Skeletal muscle tissue (tissue), 4 donors: ENCODE data around the gene PLEKHG5. TPM values are rescaled to one million over a fixed set of nuclear protein-coding genes. Genes with fewer than 3 reads are reported as not detected.
"Not testable (repeated sequence)": the region's sequence is repeated elsewhere in the genome, so short reads cannot be mapped to it uniquely, and the experiment has no call there.

ENCODE experiments used
- H3K27ac ChIP-seq: one replicate; pipeline ENCODE4 v1.7.0; 2013; ENCODE audit warnings: mild to moderate bottlenecking, low read depth, low read length, inconsistent platforms
- H3K27me3 ChIP-seq, 3 donors: one replicate each; pipeline ENCODE4 v1.7.0; 2013; ENCODE audit warnings: low read length in 3 of 3; ENCODE audit not compliant: control insufficient read depth in 3 of 3, insufficient read depth in 3 of 3
- H3K36me3 ChIP-seq, 3 donors: one replicate each; pipeline ENCODE4 v1.7.0; 2013; ENCODE audit warnings: low read length in 3 of 3; ENCODE audit not compliant: control insufficient read depth in 3 of 3, insufficient read depth in 3 of 3
- H3K4me1 ChIP-seq, 3 donors: one replicate each; pipeline ENCODE4 v1.7.0; 2013; ENCODE audit warnings: low read length in 3 of 3, mild to moderate bottlenecking in 3 of 3; ENCODE audit not compliant: control insufficient read depth in 3 of 3, insufficient read depth in 3 of 3
- H3K4me3 ChIP-seq, 3 donors: one replicate each; pipeline ENCODE4 v1.7.0; 2013; ENCODE audit warnings: low read length in 3 of 3
- H3K9ac ChIP-seq, 3 donors: one replicate each; pipeline ENCODE4 v1.7.0; 2013; ENCODE audit warnings: low read length in 3 of 3, mild to moderate bottlenecking in 3 of 3, moderate library complexity in 2 of 3, low read depth in 1 of 3
- H3K9me3 ChIP-seq, 3 donors: one replicate each; pipeline ENCODE4 v1.7.0; 2013; ENCODE audit warnings: low read length in 3 of 3; ENCODE audit not compliant: control insufficient read depth in 3 of 3
- total RNA-seq: library from RNA; depleted of rRNA; stranded (reverse); fragments of >200 nt; gene quantifications from one replicate; pipeline ENCODE4 v1.2.3, GENCODE V29; 2014
- donor health status: Osteomylitis.

PLEKHG5 gene
- total RNA-seq, 1 donor from 2014 or later: 8.4 TPM

DNA sequence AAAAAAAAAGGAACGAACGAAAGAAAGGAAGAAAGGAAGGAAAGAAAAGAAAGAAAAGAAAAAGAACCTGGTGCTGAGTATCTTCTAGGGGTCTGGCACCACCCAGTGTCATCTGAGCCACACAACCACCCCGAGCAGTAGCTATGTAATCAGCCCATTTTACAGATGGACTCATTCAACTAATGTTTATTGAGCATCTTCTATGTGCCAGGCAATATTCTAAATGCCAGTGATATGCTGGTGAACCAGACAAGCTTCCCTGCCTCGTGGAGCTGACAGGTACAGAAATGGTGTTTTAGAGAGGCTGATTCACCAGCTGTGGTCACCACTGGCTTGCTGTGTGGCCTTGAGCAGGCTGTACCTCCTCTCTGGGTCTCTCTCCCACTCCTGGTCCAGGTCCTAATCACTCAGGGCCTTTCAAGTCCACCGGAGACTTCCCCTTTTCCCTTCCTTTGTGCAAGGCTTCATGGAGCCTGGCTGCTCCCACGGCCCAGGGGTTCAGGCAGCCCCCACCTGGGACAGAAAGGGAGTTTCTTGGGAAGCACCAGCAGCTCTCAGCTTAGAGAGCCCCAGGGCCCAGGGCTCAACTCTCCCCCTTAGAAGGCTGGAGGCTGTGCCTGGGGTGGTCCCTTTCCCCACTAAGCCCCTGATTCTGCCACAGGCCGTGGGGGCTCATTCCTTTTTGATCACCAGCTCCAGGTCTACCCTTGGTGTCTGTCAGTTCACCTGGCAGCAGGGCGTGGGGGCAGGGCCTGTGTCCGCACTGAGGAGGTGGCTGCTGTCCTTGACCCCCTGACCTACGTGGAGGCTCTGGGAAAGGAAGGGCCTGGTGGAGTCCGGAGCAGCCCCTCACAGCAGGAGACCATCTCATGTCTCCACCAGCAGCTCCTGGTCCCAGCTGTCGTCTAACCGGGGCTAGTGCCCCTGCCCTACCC, 59.6 kb downstream of the PLEKHG5 start:
- not testable (repeated sequence) for H3K36me3 ChIP-seq
- peaks cover 23 to 46% (median 33%) of the 10 kb centered on the region in 3 donors for H3K27me3 ChIP-seq

DNA sequence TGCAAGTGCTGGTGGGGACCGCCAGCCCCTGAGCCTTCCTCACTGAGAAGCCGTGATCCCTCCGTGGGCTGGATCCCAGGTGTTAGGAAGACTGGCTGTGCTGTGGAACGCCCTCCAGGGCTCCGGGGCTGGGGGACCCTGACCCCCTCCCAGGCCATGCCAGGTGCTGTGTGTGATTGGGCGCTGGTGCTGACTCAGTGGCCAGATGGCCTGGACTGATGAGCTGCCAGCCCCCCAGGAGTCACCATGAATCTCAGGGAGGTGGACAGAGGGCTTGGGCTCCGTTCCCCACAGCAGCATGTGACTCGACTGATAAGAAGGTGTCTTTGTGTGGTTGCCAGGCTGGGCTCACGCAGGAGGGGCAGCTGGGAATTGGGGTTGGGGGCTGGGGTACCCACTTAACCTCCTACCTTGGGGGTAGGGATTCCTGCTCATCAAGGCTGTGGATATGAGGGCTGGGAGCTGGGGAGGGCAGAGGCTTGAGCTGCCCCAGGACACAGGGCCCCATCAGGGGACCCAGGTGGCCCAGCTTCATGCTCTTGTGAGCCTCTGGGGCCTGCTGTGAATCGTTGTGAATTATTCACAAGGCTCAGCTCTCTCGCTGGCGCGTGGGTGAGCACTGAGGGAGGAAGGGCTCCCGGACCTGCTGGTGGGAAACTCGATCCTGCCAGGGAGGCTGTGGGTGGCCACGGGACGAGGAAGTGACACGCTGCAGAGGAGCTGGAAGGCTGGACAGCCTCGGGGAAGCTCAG, 61.6 kb downstream of the PLEKHG5 start:
- H3K27me3 ChIP-seq: peaks cover 43 to 61% (median 54%) of the 10 kb centered on the region in 3 donors
- not testable (repeated sequence) for H3K4me3 ChIP-seq, H3K36me3 ChIP-seq, H3K4me1 ChIP-seq, H3K27ac ChIP-seq, H3K9me3 ChIP-seq, H3K9ac ChIP-seq

More for the DNA sequence above, 59.6 kb downstream of the PLEKHG5 start:
- not testable (repeated sequence) for H3K4me3 ChIP-seq, H3K27ac ChIP-seq, H3K9ac ChIP-seq, H3K9me3 ChIP-seq, H3K4me1 ChIP-seq

GRCh38 chr1:6428453-6428852, 63.0 kb downstream of the PLEKHG5 start:
- not testable (repeated sequence) for H3K9me3 ChIP-seq, H3K4me1 ChIP-seq, H3K9ac ChIP-seq, H3K27ac ChIP-seq, H3K4me3 ChIP-seq, H3K36me3 ChIP-seq
- peaks cover 55 to 73% (median 66%) of the 10 kb centered on the region in 3 donors for H3K27me3 ChIP-seq

GRCh38 chr1:6427441-6428390, 63.8 kb downstream of the PLEKHG5 start:
- H3K4me3 ChIP-seq: no peak overlapping the region
- no peaks in the 10 kb centered on the region for H3K9me3 ChIP-seq
- H3K4me1 ChIP-seq: peaks cover 7 to 16% (median 15%) of the 10 kb centered on the region in 3 donors
- H3K27me3 ChIP-seq: peaks cover 63 to 80% (median 74%) of the 10 kb centered on the region in 3 donors
- H3K9ac ChIP-seq: no peak overlapping the region
- no peak overlapping the region for H3K27ac ChIP-seq
- no peaks in the 10 kb centered on the region for H3K36me3 ChIP-seq

GRCh38 chr1:6426972-6427350, 64.5 kb downstream of the PLEKHG5 start:
- Histone ChIP-seq H3K9me3 (no peaks in the 10 kb centered on the region), H3K9ac (no peak overlapping the region), H3K27ac (no peak overlapping the region), H3K4me3 (no peak overlapping the region), H3K4me1 (peaks cover 7 to 17% (median 16%) of the 10 kb centered on the region in 3 donors), H3K36me3 (no peaks in the 10 kb centered on the region), H3K27me3 (peaks cover 65 to 77% (median 76%) of the 10 kb centered on the region in 3 donors)

DNA sequence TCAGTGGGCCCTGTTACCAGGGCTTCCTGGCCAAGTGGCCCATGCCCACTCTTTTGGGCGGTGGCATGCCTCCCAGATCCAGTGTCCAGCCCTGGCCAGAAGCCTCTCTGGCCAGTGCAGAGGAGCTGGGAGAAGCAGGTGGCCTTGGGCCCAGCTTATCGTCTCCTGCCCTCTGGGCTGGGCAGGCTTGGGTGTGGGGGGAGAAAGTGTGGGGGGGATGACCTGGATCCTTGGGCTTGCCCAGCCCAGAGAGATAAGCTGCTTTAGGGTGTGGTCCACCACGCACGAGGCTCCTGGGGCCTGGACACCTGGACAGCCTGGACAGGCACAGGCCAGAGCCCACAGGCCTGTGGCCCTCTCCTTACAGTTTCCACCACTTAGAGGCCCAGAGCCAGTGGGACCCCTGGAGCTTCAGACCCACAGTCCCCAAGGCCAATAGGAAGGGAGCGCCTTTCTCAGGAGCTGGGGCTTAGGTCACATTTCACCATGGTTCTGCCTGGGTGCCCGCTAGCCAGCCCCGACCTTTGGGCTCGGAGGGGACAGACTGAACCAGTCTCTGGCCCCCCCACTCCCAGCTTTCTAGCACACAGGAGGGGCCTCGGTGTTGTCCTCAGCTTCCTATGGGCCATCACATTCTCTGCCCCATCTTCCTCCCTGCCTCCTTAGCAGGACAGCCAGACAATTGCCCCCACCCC, 65.0 kb downstream of the PLEKHG5 start:
- Histone ChIP-seq H3K4me3 (no peak overlapping the region), H3K9ac (no peak overlapping the region), H3K36me3 (no peaks in the 10 kb centered on the region), H3K27ac (no peak overlapping the region), H3K4me1 (peaks cover 7 to 17% (median 16%) of the 10 kb centered on the region in 3 donors), H3K9me3 (no peaks in the 10 kb centered on the region), H3K27me3 (peaks cover 70 to 81% (median 81%) of the 10 kb centered on the region in 3 donors)

GRCh38 chr1:6425658-6426057, 65.8 kb downstream of the PLEKHG5 start:
- H3K9me3 ChIP-seq: no peaks in the 10 kb centered on the region
- peak overlapping the region in 1 of 3 donors; percentile 50 for H3K9ac ChIP-seq
- no peak overlapping the region for H3K4me3 ChIP-seq
- peaks cover 78 to 85% (median 84%) of the 10 kb centered on the region in 3 donors for H3K27me3 ChIP-seq
- no peaks in the 10 kb centered on the region for H3K36me3 ChIP-seq
- H3K4me1 ChIP-seq: peaks cover 7 to 20% (median 18%) of the 10 kb centered on the region in 3 donors
- H3K27ac ChIP-seq: no peak overlapping the region

DNA sequence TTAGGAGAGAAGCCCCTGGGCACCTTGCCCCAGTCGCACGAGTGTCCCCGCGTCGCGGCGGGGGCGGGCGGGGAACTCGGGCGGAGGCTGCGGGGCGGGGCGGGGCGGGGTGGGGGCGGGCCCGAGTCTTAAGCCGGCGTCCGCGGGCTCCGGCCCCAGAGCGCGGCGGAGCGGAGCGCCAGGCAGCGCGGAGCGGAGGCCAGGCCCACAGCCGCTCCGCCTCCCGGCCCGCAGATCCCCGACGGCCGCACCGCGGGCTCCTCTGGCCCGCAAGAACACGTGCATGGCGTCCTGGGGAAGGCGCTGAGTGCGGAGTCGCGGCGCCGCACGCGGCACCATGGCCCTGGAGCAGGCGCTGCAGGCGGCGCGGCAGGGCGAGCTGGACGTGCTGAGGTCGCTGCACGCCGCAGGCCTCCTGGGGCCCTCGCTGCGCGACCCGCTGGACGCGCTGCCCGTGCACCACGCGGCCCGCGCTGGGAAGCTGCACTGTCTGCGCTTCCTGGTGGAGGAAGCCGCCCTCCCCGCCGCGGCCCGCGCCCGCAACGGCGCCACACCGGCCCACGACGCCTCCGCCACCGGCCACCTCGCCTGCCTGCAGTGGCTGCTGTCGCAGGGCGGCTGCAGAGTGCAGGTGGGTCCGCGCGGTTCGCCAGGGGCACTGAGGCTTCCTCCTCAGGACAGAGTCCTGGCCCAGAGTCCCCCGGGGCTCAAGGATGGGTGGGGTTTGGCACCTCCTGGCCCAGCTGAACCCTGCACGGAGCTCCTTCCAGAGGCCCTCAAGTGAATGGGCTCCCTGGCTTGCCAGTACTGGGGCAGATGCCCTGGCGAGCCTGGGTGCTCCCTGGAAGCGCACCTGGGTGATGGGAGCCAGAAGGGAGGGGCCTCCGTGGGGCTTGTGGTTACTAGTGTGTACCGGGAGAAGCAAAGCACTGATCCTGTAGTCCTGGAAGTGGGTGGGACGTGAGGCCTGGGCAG, 66.6 kb downstream of the PLEKHG5 start, which contains the start of gene ESPN:
TSS of gene ESPN (plus strand) at position 158 of the 975 bp plus-strand sequence. CDS start at position 338, 180 bp downstream.
- peaks cover 80 to 86% (median 86%) of the 10 kb centered on the region in 3 donors for H3K27me3 ChIP-seq
- peaks cover 14 to 27% (median 25%) of the 10 kb centered on the region in 3 donors for H3K4me1 ChIP-seq
- no peak within 1 kb of the TSS for H3K4me3 ChIP-seq

More for the DNA sequence above, 66.6 kb downstream of the PLEKHG5 start, which contains the start of gene ESPN:
- H3K9me3 ChIP-seq: no peaks in the 10 kb centered on the region
- H3K36me3 ChIP-seq: no peaks in the 10 kb centered on the region
- H3K9ac ChIP-seq: peak within 1 kb of the TSS in 1 of 3 donors; percentile 25
- no peak within 1 kb of the TSS for H3K27ac ChIP-seq
